SK-N-SH (cell line): ENCODE data around the gene CPPED1. TPM values are rescaled to one million over a fixed set of nuclear protein-coding genes. Genes with fewer than 3 reads are reported as not detected.

Source experiments
- CTCF ChIA-PET: fragments of 300-600, 350-600 bp; formaldehyde crosslinking; extraction: SDS; loops from one replicate; lab custom pipeline; 2021; lab: Yijun Ruan, JAX
- POLR2A ChIA-PET: fragments of 350-600 bp; sonication (Branson Sonifier 250); formaldehyde crosslinking; extraction: SDS; loops from one replicate; lab custom pipeline; 2020; ENCODE audit warnings: antibody characterized with exemption, inconsistent platforms; lab: Yijun Ruan, JAX
- DNase-seq: peaks from one replicate; pipeline ENCODE4 v3.0.0; 2012
- H2AFZ ChIP-seq: fragments of 200-600 bp; sonication (generic); 2 replicates; pipeline ENCODE4 v1.8.1; 2016; ENCODE audit warnings: antibody characterized with exemption, mild to moderate bottlenecking, low read depth
- H3F3A ChIP-seq: fragments of 200-600 bp; sonication (generic); replicated peaks from 2 replicates; pipeline ENCODE3; 2016; ENCODE audit warnings: antibody characterized with exemption, mild to moderate bottlenecking; ENCODE audit not compliant: insufficient read depth
- H3K27ac ChIP-seq, 2 experiments: fragments of 200-500 bp in 1 of 2; fragments of 200-600 bp in 1 of 2; sonication (Bioruptor generic) in 1 of 2; sonication (generic), shearing (Covaris generic) in 1 of 2; 2 replicates each; pipeline versions ENCODE4 v1.5.1 to v1.6.1; 2014 to 2016; ENCODE audit warnings: low read depth in 2 of 2, inconsistent platforms in 1 of 2, low read length in 1 of 2, mild to moderate bottlenecking in 1 of 2, mixed read lengths in 1 of 2
- H3K27me3 ChIP-seq: fragments of 200-600 bp; sonication (generic), shearing (Covaris generic); 2 replicates; pipeline ENCODE4 v1.6.1; 2016; ENCODE audit warnings: mixed run types; ENCODE audit not compliant: insufficient read depth
- H3K36me3 ChIP-seq, 2 experiments: fragments of 200-500 bp in 1 of 2; fragments of 200-600 bp in 1 of 2; sonication (Bioruptor generic) in 1 of 2; sonication (generic) in 1 of 2; replicated peaks in 1 of 2; 2 replicates each; pipeline versions ENCODE3 to v1.5.1; 2014 to 2016; ENCODE audit warnings: low read length in 1 of 2, mild to moderate bottlenecking in 1 of 2; ENCODE audit not compliant: insufficient read depth in 2 of 2, control insufficient read depth in 1 of 2
- H3K4me1 ChIP-seq, 2 experiments: fragments of 200-500 bp in 1 of 2; fragments of 200-600 bp in 1 of 2; sonication (Bioruptor generic) in 1 of 2; sonication (generic), shearing (Covaris generic) in 1 of 2; 2 replicates each; pipeline versions ENCODE4 v1.5.1 to v1.6.1; 2014 to 2016; ENCODE audit warnings: low read depth in 1 of 2, low read length in 1 of 2, mixed run types in 1 of 2; ENCODE audit not compliant: insufficient read depth in 2 of 2, control insufficient read depth in 1 of 2
- H3K4me2 ChIP-seq: fragments of 200-600 bp; sonication (generic), shearing (Covaris generic); 2 replicates; pipeline ENCODE4 v1.6.1; 2017; ENCODE audit warnings: mixed run types
- H3K4me3 ChIP-seq, 2 experiments: fragments of 200-500 bp in 1 of 2; fragments of 200-600 bp in 1 of 2; sonication (Bioruptor generic) in 1 of 2; sonication (generic), shearing (Covaris generic) in 1 of 2; 2 replicates each; pipeline versions ENCODE4 v1.5.1 to v1.8.1; 2014 to 2016; ENCODE audit warnings: low read depth in 2 of 2, inconsistent platforms in 1 of 2, low read length in 1 of 2, mild to moderate bottlenecking in 1 of 2, mixed read lengths in 1 of 2, moderate library complexity in 1 of 2
- H3K79me2 ChIP-seq: fragments of 200-600 bp; sonication (generic); 2 replicates; pipeline ENCODE4 v1.8.1; 2017; ENCODE audit warnings: mild to moderate bottlenecking; ENCODE audit not compliant: insufficient read depth
- H3K9ac ChIP-seq: fragments of 200-600 bp; sonication (generic); 2 replicates; pipeline ENCODE4 v1.6.1; 2017; ENCODE audit warnings: mixed run types
- H3K9me2 ChIP-seq: fragments of 200-600 bp; sonication (generic); 2 replicates; pipeline ENCODE4 v1.6.1; 2017; ENCODE audit warnings: mixed run types
- H3K9me3 ChIP-seq: fragments of 200-600 bp; sonication (generic); 2 replicates; pipeline ENCODE4 v1.6.1; 2017; ENCODE audit warnings: mixed run types, mild to moderate bottlenecking, moderate library complexity
- H4K20me1 ChIP-seq: fragments of 200-600 bp; sonication (generic); 2 replicates; pipeline ENCODE4 v1.6.1; 2017; ENCODE audit warnings: mild to moderate bottlenecking, mixed run types; ENCODE audit not compliant: insufficient read depth
- EP300 ChIP-seq, 2 experiments: IDR thresholded peaks; 2 replicates each; pipeline versions ENCODE4 v1.4.0 to v1.6.1; 2012; ENCODE audit warnings: borderline replicate concordance in 1 of 2, low read depth in 1 of 2, low read length in 1 of 2
- GATA2 ChIP-seq: sonication (generic); formaldehyde crosslinking; IDR thresholded peaks from 2 replicates; pipeline ENCODE4 v1.5.0; 2020; ENCODE audit warnings: mild to moderate bottlenecking, missing genetic modification reagents
- IRF3 ChIP-seq: fragments of 150-350 bp; IDR thresholded peaks from 2 replicates; pipeline ENCODE4 v1.6.1; 2016; ENCODE audit warnings: mild to moderate bottlenecking, low read depth, low read length
- MAX ChIP-seq: IDR thresholded peaks from 2 replicates; pipeline ENCODE4 v1.4.0; 2012; ENCODE audit warnings: low read depth
- MXI1 ChIP-seq: IDR thresholded peaks from 2 replicates; pipeline ENCODE4 v1.6.1; 2012; ENCODE audit warnings: mild to moderate bottlenecking, low read depth, low read length, improper control_type of control experiment
- RCOR1 ChIP-seq: fragments of 150-350 bp; IDR thresholded peaks from 2 replicates; pipeline ENCODE4 v1.6.1; 2017; ENCODE audit warnings: antibody characterized with exemption, low read length
- RFX5 ChIP-seq: IDR thresholded peaks from 2 replicates; pipeline ENCODE4 v1.6.1; 2012; ENCODE audit warnings: mild to moderate bottlenecking, improper control_type of control experiment, low read length
- SIN3A ChIP-seq: IDR thresholded peaks from 2 replicates; pipeline ENCODE4 v1.6.1; 2012; ENCODE audit warnings: low read depth, mild to moderate bottlenecking, low read length, moderate library complexity, borderline replicate concordance
- TCF12 ChIP-seq: IDR thresholded peaks from 2 replicates; pipeline ENCODE4 v1.4.0; 2012
- WGBS: methylation state at CpG from one replicate; pipeline ENCODE4 v1.1.6; 2017; ENCODE audit warnings: low lambda C conversion rate; 5-methylcytosine and 5-hydroxymethylcytosine counted together
- polyA plus RNA-seq, 3 experiments: library from polyadenylated mRNA; depleted of rRNA; stranded (reverse); fragments of >200 nt; gene quantifications; 2 replicates each; pipeline ENCODE4 v1.2.3, GENCODE V29; 2012
- TF ChIP-seq, protein P1 (sequence below): IDR thresholded peaks from 2 replicates; pipeline ENCODE4; 2012

CPPED1 gene
- polyA plus RNA-seq, 1 of the 3 experiments (the other 2 are of a cell fraction) = 11.9 TPM

DNA sequence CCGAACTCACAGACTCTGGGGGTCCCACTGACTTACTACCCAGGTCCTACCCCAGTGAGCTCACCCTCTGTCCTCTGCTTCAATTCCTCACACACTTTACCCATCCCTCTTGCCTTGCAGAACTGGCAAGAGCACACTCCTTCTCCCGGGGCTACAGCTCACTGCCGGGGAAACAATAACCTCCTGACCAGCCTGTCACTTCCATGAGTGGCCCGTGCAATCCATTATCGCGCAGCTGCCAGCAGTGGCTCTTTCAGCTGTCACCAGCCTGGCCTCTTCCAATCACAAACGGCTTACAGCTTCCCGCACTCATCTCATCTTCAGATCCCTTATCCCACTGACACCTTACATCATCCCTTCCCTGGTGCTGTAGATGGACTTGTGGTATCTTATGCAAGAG is 79.5 kb downstream of the CPPED1 start:
- ChIA-PET CTCF (interaction anchor here (1.2 kb wide), 1 partner anchor 16 kb away, joined by 3 read pairs; no protein-coding TSS in a partner anchor), POLR2A (no interaction called here)
- Histone ChIP-seq H3K9me2 (no peaks in the 10 kb centered on the region), H3K27ac (no peak overlapping the region), H3K9me3 (no peaks in the 10 kb centered on the region), H3K4me1 (peaks cover 0 to 8% of the 10 kb centered on the region in 2 experiments; a peak in 3 of 4 replicates), H3K36me3 (peaks cover 0 to 5% of the 10 kb centered on the region in 2 experiments), H3K4me2 (no peak overlapping the region), H3K4me3 (no peak overlapping the region), H4K20me1 (no peaks in the 10 kb centered on the region), H2AFZ (no peak overlapping the region), H3K79me2 (peaks cover 24% of the 10 kb centered on the region), H3F3A (peaks cover 4% of the 10 kb centered on the region), H3K9ac (no peak overlapping the region), H3K27me3 (no peaks in the 10 kb centered on the region)
- 98% methylated on average over 8 of the region's 8 CpGs for WGBS
- DNase-seq = no peak
- TF ChIP-seq RCOR1 (no peak), MAX (no peak), GATA2 (no peak), MXI1 (no peak), SIN3A (no peak), EP300 (IDR thresholded peaks at IDR 0.05; ENCODE audit: borderline replicate concordance in 1 of 2, low read depth in 1 of 2, low read length in 1 of 2) (no peak), IRF3 (no peak), TCF12 (no peak)
- TF ChIP-seq, protein P1, sequence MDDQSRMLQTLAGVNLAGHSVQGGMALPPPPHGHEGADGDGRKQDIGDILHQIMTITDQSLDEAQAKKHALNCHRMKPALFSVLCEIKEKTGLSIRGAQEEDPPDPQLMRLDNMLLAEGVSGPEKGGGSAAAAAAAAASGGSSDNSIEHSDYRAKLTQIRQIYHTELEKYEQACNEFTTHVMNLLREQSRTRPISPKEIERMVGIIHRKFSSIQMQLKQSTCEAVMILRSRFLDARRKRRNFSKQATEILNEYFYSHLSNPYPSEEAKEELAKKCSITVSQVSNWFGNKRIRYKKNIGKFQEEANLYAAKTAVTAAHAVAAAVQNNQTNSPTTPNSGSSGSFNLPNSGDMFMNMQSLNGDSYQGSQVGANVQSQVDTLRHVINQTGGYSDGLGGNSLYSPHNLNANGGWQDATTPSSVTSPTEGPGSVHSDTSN = no peak

- Histone ChIP-seq H3K27ac (no peak overlapping the region), H4K20me1 (no peaks in the 10 kb centered on the region), H2AFZ (no peak overlapping the region), H3F3A (no peaks in the 10 kb centered on the region), H3K4me3 (no peak overlapping the region), H3K9ac (no peak overlapping the region), H3K79me2 (peaks cover 23% of the 10 kb centered on the region), H3K36me3 (peaks cover 0 to 5% of the 10 kb centered on the region in 2 experiments), H3K4me2 (no peak overlapping the region), H3K9me3 (no peaks in the 10 kb centered on the region), H3K27me3 (no peaks in the 10 kb centered on the region), H3K4me1 (peaks cover 0 to 3% of the 10 kb centered on the region in 2 experiments; a peak in 2 of 4 replicates), H3K9me2 (no peaks in the 10 kb centered on the region)
- DNase-seq = no peak
- POLR2A ChIA-PET = no interaction called here
- CTCF ChIA-PET = interaction anchor here (1.2 kb wide), 1 partner anchor 17 kb away, joined by 3 read pairs; no protein-coding TSS in a partner anchor
- 84% methylated on average over 5 of the region's 5 CpGs for WGBS
- TF ChIP-seq RFX5 (no peak), SIN3A (no peak), MXI1 (no peak)
- TF ChIP-seq, all 33 proteins: peak for 0
Measured at GRCh38 chr16:12723681-12724080, 80.0 kb downstream of the CPPED1 start.
